SK-MEL-5 (cell line): ENCODE data around the gene TMEM167A. TPM values are rescaled to one million over a fixed set of nuclear protein-coding genes. Genes with fewer than 3 reads are reported as not detected.
A peak's percentile ranks its signal among the peaks of the same experiment; 100 is the strongest.

Experiments
- DNase-seq: peaks from one replicate; pipeline ENCODE4 v3.0.0-alpha.2; 2016; ENCODE audit warnings: low read depth, low spot score
- in situ Hi-C: cut with HindIII; loops from 2 replicates; pipeline ENCODE4 v1.10.0; 2016; ENCODE audit warnings: low sequenced_read_pairs, high pct_unique_total_duplicates, low pct_unique_long_range_greater_than_20kb
- polyA plus RNA-seq, 2 experiments: library from polyadenylated mRNA; depleted of rRNA; stranded (reverse); fragments of >200 nt; gene quantifications; 2 replicates each; pipeline ENCODE4 v1.2.3, GENCODE V29; 2015
- total RNA-seq: library from RNA; depleted of rRNA; stranded (reverse); fragments of >200 nt; shearing (Covaris generic); gene quantifications from 2 replicates; pipeline ENCODE4 v1.2.3, GENCODE V29; 2014; rRNA removed

The TMEM167A gene, protein sequence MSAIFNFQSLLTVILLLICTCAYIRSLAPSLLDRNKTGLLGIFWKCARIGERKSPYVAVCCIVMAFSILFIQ
- total RNA-seq, result 101 and 102 TPM in 2 replicates
- polyA plus RNA-seq (2015; cell fraction: cytosol; rRNA removed), result 60.6 and 72.8 TPM in 2 replicates
- polyA plus RNA-seq (2015; cell fraction: nucleus; rRNA removed), result 139 and 166 TPM in 2 replicates

- DNase-seq, result peak; percentile 99
- in situ Hi-C loops, result no loop called here
Measured at GRCh38 chr5:83076742-83077661, at the start of gene TMEM167A, which contains the start of gene XRCC4. TMEM167A (minus strand) TSS chr5:83077394; CDS start chr5:83077323, 71 bp downstream. XRCC4 (plus strand) TSS chr5:83077547; CDS start chr5:83104920, 27,373 bp downstream.

DNA sequence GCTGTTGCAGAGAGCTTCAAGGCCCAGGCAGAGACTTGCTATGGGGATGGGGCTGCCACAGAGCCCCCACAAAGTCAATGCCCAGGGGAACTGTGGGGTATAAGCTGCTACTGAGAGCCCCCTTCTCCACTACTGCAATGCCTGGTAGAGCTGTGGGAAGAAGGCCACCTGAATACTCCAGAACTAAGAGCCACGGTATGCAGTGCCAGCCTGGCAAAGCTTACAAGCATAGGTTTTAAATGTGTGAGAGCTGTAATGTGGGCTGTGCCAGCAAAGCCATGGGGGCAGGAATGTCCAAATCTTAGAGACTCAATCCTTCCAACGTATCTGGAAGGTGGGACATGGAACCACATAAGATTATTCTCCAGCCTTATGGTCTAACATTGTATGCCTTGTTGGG is 49.3 kb upstream of the TMEM167A start:
- DNase-seq, result no peak
- in situ Hi-C loops, result no loop called here

DNA sequence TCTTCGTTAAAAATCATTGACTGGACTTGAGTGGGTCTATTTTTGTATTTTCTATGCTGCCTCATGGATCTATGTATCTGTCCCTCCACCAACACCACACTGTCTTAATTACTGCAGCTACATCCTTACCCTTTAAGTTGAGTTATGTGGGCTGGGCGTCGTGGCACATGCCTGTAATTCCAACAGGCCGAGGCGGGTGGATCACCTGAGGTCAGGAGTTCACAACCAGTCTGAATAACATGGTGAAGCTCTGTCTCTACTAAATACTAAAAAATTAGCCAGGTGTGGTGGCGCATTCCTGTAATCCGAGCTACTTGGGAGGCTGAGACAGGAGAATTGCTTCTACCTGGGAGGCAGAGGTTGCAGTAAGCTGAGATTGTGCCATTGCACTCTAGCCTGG is 48.4 kb upstream of the TMEM167A start:
- DNase-seq, result no peak
- in situ Hi-C loops, result no loop called here

- no peak for DNase-seq
- in situ Hi-C loops, result no loop called here
Measured at GRCh38 chr5:83124593-83124992, 47.4 kb upstream of the TMEM167A start.

- in situ Hi-C loops, result no loop called here
Measured at GRCh38 chr5:83118976-83119375, 41.8 kb upstream of the TMEM167A start.

DNA sequence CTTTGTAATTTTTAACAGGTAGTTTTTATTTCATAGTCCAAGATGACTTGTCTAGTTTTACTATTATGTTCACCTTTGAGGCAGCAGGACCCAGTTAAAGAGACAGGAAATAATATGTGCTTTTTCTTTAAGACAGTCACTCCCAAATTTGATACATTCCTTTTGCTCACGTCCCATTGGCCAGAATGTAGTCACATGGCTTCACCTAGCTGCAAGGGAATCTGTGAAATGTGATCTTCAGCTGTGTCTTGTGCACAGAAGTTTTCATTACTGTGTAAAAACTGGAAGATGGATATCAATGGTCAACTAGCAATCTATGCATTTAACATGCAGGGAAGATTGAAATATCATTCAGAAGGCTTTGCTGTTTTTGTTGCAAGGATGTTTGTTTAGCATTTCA is 41.3 kb upstream of the TMEM167A start:
- DNase-seq, result no peak

More at GRCh38 chr5:83118976-83119375, 41.8 kb upstream of the TMEM167A start:
- DNase-seq, result no peak

GRCh38 chr5:83115816-83116215 is 38.6 kb upstream of the TMEM167A start:
- DNase-seq, result no peak
- in situ Hi-C loops, result no loop called here

More for the DNA sequence above, 41.3 kb upstream of the TMEM167A start:
- in situ Hi-C loops, result no loop called here

GRCh38 chr5:83109380-83109779 is 32.2 kb upstream of the TMEM167A start:
- no peak for DNase-seq
- in situ Hi-C loops, result no loop called here

- no peak for DNase-seq
- in situ Hi-C loops, result no loop called here
Measured at GRCh38 chr5:83107692-83108420, 30.7 kb upstream of the TMEM167A start.

DNA sequence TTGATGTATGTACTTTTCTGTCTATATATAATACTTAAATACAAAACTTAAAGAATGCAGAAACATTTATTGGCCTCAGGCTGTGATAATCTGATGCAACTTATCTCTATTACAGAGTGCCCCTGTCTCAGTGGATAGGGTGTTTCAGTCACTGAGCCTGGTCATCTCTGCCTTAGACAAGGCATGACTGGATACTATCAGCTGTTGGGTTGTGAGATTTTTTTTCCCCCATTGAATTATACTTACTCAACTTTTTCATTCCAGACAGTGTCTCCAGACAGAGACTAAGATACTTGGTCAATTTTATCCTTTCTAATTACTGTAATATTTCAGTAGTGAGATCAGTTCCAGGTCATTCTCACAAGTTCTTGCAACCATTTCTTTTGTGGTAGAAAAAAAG is 26.8 kb upstream of the TMEM167A start:
- in situ Hi-C loops, result no loop called here
- DNase-seq, result no peak

DNA sequence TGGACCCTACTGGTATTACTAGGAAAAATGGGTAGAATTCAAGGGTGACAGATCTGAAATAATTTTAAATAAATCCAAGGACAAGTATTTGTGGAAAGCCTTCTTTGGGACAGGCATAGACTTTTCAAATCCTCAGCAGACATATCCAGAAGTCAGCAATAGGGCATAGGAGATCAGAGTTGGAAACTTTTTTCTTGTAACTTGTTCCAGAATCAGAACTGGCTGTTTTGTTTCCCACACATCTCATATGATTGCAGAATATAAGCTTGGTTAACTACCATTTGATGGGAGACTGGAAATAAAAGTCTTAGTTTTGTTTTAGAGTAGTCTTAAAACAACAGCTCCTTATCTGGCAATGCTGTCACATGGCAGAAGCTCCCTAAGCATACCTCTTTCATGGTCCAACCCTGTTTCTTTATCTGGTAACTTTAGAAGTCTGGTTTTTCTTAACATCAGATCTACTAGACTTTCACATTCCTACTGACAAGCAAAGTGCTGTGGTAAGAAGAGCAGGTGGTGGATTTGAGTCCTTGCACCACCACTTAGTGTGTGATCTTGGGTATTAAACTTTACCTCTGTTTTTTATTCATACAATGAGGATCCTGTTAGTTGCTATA is 25.3 kb upstream of the TMEM167A start:
- DNase-seq, result peak; percentile 24
- in situ Hi-C loops, result no loop called here

GRCh38 chr5:83101514-83101913 is 24.3 kb upstream of the TMEM167A start:
- in situ Hi-C loops, result no loop called here
- no peak for DNase-seq

GRCh38 chr5:83099445-83099844 is 22.3 kb upstream of the TMEM167A start:
- in situ Hi-C loops, result no loop called here
- DNase-seq, result peak; percentile 78

DNA sequence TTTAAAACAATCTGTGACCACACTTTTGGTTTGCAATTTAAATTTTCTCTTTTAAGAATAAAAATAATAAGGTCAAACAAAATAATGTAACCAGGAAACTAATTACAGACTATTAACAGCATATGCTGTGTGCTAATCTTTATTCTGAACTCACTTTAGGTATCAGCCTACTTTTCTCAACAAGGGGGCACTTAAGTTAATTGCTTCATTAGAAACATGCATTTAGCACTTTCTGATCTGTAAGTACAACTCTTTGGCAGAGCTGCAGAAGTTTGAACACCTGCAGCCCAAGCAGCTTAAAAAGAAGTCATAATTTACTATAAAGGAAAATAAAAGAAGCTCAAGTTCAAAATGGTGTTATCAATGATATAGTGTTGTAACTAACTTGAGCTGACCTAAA is 21.8 kb upstream of the TMEM167A start:
- DNase-seq, result no peak
- in situ Hi-C loops, result no loop called here

DNA sequence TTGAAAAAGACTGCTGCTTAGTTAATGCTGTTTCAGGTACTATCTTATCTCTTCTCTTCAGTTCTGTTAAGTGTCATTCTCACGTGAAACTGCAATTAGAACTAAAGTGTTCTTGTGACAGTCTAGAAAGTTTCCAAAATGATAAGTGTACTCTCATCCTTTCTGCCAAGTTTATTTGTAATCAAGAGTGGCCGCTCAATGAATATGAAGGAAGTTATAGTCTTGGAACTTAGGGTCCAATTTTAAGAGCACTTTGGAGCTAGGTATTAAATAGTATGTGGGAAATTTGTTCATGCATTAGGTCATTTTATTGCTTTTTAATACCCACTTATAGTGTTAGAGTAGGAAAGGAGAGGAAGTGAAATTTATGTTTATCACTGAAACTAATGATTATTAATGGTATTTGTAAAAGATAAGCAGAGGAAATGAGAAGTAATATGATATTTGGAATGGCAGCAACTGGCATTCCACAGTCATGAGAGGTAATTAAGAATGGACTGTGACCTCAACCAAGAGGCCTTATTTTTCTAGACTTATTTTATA is 20.6 kb upstream of the TMEM167A start:
- in situ Hi-C loops, result no loop called here
- no peak for DNase-seq

DNA sequence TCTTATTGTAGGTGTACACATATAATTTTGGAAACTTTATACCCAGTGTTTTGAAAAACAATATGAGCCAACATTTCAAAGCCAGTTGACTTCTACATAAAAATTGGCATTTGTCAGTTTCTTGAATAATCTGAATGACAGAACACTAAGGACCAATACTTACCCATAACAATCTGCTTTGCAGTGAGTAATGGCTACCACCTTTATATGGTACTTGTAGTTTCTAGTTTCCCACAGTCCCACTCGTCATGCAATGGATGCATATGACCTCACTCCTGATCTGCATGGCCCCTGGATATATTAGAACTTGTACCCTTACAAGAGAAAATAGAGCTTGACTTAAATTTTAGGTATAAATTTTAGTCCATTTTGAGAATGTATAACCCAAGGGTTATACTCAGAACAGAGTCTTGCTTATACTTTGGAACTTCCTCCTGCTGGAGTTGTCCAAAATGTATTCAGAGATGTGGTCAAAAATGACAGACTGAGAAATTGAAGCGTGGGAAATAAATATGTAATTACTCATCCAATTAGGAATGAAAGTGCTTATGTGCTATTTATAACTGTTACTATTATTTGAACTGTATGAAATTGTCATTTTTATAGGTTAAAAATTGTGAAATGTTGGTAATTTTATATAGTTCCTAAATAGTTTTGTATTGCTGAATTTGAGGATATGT is 19.6 kb upstream of the TMEM167A start:
- in situ Hi-C loops, result no loop called here

GRCh38 chr5:83095957-83096539 is 18.9 kb upstream of the TMEM167A start:
- in situ Hi-C loops, result no loop called here
- no peak for DNase-seq

More for the DNA sequence above, 19.6 kb upstream of the TMEM167A start:
- no peak for DNase-seq
